OCI-LY7 (cell line): ENCODE data around the gene NISCH.
"Not testable (repeated sequence)": the region's sequence is repeated elsewhere in the genome, so short reads cannot be mapped to it uniquely, and the experiment has no call there.

Source experiments
- EZH2phosphoT487 ChIP-seq: fragments of 200-600 bp; sonication (generic); IDR thresholded peaks from 2 replicates; pipeline ENCODE4 v1.6.1; 2018; ENCODE audit warnings: low read depth, borderline replicate concordance, mild to moderate bottlenecking, mixed run types, antibody characterized with exemption, low read length, moderate library complexity, mixed read lengths
- TF ChIP-seq, protein P1 (sequence below): fragments of 200-600 bp; sonication (generic); conservative IDR thresholded peaks from 2 replicates; pipeline ENCODE4 v1.5.1; 2014; ENCODE audit warnings: mild to moderate bottlenecking, antibody characterized with exemption, low read length, moderate library complexity, mixed read lengths

DNA sequence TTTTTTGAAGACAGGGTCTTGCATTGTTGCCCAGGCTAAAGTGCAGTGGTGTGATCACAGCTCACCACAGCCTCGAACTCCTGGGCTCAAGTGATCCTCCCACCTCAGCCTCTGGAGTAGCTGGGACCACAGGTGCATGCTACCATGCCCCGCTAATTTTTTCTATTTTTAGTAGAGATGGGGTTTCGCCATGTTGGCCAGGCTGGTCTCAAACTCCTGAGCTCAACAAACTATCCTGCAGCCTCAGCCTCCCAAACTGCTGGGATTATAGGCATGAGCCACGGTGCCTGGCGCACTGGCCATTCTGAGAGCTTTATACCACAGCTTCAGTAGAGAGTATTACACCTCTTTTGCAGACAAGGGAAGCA is 71.3 kb downstream of the NISCH start:
- TF ChIP-seq, protein P1, sequence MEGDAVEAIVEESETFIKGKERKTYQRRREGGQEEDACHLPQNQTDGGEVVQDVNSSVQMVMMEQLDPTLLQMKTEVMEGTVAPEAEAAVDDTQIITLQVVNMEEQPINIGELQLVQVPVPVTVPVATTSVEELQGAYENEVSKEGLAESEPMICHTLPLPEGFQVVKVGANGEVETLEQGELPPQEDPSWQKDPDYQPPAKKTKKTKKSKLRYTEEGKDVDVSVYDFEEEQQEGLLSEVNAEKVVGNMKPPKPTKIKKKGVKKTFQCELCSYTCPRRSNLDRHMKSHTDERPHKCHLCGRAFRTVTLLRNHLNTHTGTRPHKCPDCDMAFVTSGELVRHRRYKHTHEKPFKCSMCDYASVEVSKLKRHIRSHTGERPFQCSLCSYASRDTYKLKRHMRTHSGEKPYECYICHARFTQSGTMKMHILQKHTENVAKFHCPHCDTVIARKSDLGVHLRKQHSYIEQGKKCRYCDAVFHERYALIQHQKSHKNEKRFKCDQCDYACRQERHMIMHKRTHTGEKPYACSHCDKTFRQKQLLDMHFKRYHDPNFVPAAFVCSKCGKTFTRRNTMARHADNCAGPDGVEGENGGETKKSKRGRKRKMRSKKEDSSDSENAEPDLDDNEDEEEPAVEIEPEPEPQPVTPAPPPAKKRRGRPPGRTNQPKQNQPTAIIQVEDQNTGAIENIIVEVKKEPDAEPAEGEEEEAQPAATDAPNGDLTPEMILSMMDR = not testable (repeated sequence)
- TF ChIP-seq EZH2phosphoT487 = not testable (repeated sequence)
